Embryonic facial prominence (tissue), 1 donor: ENCODE data around the gene ECHDC3.
A peak's percentile ranks its signal among the peaks of the same experiment; 100 is the strongest.

Experiments
- DNase-seq: peaks from one replicate; pipeline ENCODE4 v3.0.0-alpha.2; 2016; ENCODE audit errors: extremely low spot score

Gene ECHDC3

GRCh38 chr10:11748866-11749265, 6.7 kb downstream of the ECHDC3 start:
- DNase-seq: no peak

- DNase-seq: no peak
Observed at GRCh38 chr10:11750420-11750819, 8.2 kb downstream of the ECHDC3 start.

DNA sequence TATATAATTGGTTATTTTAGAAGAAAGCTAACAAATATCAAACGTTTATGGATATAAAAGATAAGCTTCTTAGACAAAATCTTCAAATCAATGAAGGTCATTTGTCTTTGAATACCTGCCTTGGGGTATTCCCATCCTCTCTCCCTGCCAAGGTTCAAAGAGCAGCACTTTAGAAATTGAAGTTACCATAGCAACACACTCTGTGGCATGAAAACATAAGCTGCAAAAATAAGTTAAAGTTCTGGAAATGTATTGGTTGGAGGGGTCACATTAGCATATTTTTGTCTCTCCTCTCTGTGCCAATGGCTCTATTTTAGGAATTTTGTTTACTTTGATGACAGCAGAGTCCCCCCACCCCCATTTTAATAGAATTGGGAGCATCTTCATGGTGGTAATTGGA, 12.0 kb downstream of the ECHDC3 start:
- DNase-seq: no peak

DNA sequence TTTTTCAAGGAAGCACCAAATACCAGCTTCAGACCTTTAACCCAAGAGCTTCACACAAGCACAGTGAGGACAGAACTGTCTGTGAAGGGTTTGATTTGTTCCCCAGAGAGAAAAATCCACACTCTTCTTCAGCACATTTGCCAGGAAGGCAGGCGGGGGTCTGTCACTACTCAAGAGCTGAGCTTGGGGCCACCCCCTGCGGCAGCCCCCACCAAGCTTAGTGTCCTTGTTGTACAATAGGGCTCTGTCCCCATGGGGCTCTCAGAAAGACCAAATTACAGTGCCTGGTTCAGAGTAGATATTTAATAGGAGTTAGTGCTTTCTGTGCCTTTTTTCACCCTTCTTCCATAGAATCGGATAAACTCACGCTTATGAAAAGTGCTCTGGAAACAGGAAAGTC, 12.4 kb downstream of the ECHDC3 start:
- DNase-seq: no peak

DNA sequence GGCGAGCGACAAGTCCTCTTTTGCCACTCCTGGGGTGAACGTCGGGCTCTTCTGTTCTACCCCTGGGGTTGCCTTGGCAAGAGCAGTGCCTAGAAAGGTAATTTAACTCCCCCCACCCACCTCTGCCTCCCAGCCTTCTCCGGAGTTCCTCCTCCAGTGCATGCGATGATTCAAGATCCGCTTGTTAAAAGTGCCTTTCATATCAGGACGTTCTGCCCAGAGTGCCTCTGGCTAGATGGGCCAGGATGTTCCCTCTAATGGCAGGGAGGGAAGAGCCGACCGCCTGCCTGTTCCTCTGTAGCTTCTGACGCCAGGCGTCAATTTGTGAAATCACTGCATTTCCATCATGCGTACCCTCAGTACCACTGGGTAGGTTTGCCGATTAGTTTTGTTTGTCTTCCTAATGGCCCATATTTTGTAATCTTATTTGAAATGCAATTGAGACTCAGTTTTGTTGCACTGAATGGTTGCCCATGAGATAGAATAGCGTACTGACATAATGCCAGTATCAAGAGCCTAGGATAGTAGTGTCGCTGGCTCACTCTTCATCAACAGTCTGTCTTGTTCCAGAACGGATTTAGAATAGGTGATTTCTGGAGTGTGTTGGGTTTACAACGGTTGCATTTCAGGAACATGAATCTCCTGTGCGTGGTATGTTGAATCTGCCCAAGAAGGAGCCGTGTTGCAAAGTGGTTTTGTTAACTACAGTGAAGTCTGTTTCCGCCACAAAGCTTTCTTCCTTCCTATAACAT, 13.5 kb downstream of the ECHDC3 start:
- DNase-seq: no peak

DNA sequence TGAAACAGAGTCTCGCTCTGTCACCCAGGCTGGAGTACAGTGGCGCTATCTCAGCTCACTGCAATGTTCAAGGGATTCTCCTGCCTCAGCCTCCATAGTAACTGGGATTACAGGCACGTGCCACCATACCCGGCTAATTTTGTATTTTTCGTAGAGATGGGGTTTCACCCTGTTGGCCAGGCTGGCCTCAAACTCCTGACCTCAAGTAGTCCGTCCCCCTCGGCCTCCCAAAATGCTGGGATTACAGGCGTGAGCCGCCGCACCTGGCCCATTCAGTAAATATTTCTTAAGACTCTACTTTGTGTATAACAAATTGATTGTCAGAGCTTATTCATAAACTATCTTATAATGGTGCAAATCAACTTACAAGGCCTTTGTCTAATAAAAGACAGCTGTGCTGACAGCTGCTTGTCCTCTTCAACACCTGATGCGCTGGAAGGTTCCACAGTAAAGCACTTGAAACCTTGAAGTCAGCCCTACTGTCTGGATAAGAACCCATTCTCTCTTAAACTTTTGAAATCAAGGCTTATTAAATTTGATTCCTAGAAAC, 14.7 kb downstream of the ECHDC3 start:
- DNase-seq: no peak

DNA sequence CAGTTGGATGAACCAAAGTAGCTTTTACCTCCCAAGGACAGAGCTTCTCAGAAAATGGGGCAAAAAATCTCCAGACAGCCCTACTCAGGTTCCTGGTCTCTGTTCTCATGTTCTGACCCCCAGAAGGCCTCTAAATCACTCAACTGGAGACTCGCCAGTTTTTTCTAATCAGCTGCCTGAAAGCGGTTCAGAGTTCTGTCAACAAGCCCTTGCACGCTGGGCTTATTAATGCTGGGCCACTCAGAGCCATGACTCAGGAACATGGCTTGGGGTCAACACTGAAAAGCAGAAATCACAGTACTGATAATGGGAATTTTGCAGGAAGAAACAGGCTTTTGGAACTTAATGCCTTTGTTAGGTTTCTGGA, 15.3 kb downstream of the ECHDC3 start:
- no peak for DNase-seq

DNA sequence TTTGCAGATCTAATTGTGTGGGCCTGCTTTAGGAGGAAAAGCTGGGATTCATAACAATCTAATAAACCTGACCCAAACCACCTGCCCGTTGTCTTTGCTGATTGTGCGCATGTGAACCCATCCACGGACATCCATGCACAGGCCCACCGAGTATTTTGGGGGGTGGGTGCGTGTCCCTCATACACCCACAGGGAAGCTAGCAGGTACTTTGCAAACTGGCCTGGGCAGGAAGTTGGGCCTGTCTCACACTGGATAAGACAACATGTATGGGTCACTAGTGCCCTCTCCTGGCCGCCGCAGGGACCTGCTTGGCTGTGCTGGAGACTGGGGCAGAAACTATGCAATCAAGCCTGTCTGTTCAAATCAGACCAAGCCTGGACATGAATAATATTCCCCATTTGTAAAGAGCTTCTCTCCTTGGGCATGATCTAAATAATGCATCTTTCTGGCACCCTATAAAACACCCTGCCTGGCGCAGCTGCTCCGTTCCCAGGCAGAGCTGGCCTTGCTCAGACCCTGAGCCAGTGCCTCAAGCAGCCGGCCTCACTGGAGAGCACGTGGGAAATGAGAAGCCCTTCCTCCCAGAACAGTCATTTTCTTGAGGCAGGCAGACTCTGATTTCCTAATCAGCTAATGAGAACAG, 15.8 kb downstream of the ECHDC3 start:
- DNase-seq: peak; percentile 71

DNA sequence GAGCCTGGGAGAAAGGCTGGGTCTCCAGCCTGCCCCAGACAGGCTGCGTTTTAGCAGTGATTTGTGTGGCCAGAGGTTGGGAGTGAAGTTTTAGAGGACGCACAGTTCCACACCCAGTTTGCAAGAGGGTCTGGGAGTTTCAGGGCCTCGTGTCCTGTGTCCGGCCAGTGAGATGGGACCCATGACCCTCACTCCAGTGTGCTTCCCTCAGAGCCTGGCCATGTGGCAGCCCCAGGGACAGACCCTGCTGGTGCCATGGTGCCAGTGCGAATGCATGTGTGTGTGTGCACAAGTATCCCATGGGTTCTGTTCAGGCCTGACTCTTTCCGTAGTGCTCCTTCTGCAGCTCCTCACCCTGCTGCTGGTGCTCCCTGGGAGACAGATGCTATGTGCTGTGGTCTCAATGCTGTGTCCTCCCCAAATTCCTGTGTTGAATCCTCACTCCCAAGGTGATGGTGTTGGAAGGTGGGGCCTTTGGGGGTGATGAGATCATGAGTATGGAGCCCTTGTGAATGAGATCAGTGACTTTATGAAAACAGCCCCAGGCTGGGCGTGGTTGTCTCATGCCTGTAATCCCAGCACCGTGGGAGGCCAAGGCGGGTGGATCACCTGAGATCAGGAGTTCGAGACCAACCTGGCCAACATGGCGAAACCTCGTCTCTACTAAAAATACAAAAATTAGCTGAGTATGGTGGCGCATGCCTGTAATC, 16.5 kb downstream of the ECHDC3 start:
- no peak for DNase-seq

- no peak for DNase-seq
Observed at GRCh38 chr10:11759347-11759746, 17.2 kb downstream of the ECHDC3 start.

DNA sequence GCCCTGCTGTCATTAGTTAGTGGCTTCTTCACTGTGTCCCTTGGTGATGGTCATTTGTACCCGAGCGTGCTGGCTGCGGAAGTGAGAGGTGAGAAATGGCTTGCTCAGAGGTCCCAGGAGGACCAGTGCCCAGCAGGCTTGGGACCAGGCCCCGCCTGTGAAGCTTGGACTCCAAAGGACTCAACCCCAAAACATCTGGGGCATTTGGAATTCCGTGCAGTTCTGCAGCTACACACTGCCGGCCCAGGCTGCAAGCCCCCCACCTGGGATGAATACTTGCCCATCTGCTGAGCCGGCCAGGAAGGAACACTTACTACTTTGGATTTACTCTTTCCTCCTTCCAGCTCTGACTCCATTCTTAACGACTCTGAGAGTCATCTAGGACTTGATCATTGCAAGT, 18.0 kb downstream of the ECHDC3 start:
- no peak for DNase-seq

DNA sequence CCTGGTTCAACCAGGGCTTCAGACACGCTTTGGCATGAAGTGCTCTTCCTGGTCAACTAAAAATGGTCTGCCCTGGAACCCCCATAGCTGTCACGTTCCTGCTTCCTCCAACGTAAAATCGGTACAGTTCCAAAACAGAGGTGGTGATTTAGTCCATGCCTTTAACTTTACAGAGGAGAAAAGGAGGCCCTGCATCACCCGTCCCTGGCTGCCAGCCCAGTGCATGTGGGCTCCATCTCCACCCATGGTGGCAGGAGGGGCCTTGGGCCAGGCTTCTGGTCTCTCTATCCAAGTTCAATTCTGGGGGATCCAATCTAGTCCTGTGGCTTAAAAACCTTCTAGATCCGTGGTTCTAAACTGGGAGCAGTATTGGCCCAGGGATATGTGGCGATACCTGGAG, 18.7 kb downstream of the ECHDC3 start:
- DNase-seq: no peak

DNA sequence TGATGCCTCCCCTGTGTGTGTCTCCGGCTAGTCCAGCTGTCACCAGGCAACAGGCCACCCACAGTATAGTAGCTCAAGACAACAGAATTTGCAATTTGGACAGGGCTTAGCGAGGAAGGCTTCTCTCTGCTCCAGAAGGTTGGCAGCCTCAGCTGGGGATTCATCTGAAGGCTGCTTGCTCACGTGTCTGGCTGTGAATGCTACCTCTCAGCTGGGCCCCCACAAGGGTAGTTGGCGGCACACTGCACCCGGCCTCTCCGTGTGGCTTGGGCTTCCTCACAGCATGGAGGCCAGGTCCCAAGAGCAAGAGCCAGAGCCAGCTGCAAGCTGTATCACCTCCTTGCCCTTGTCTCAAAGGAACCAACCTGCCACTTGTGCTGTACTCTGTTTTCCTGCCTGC, 19.2 kb downstream of the ECHDC3 start:
- DNase-seq: no peak

GRCh38 chr10:11762706-11763500, 20.7 kb downstream of the ECHDC3 start:
- no peak for DNase-seq

GRCh38 chr10:11763501-11763861, 21.3 kb downstream of the ECHDC3 start:
- no peak for DNase-seq

DNA sequence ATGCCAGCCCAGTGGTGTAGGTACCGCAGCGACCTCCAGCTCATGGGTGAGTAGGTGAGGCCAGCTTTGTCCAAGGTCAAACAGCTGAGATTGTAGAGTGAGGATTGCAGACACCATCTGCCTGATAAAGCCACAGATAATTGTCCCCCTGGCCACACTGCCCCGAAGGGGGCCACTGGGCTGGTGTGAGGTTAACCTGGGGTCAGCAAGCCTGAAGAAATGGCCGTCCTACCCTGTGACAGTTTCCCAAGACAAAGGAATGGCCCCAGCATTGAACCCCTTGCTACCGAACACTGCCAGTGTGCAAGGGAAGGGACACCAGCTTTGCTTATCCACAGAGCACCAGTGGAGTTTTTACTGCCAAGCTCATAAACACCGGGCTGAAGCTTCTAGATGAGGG, 23.0 kb downstream of the ECHDC3 start:
- no peak for DNase-seq

- no peak for DNase-seq
Observed at GRCh38 chr10:11772575-11773288, 30.6 kb downstream of the ECHDC3 start.

- no peak for DNase-seq
Observed at GRCh38 chr10:11773761-11774441, 31.7 kb downstream of the ECHDC3 start.

DNA sequence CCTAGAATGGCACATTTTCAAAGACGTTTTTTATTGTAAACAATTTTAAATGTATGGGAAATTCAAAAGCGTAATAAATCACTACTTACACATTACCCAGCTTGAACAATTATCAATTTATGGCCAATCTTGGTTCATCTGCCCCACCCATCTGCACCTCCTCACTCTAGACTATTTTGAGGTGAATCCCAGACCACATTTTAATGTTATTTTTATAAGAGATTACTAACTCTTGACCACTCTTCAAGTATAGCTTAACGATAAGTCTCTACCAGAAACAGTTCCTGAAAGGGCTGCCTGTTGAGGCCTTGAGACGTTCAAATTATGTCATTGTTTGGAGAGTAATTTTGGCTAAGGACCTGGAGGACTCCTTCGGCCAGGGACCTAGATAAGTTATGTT, 33.2 kb downstream of the ECHDC3 start:
- DNase-seq: no peak

DNA sequence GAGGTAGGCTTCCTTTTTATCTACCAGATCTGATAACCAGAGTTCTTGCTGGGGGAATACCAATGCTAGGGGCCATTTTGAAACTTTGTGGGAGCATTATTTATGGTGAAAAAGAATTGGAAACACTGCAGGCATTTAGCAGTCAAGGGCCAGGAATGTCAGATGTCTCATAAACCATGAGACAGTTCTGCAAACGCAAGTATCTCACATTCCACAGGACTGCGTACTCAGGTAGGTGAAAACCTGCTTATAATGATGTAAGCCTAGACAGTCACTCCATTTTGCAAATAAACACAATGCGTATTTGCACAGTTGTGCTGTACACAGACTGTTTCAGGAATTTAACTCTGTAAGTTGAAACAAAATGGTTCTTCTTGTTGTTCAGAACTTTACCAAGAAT, 33.9 kb downstream of the ECHDC3 start:
- DNase-seq: no peak

GRCh38 chr10:11781114-11781513, 38.9 kb downstream of the ECHDC3 start:
- no peak for DNase-seq
